HuH-7 (cell line): ENCODE measurements around the gene LYZL6.
"Not testable (repeated sequence)": the region's sequence is repeated elsewhere in the genome, so short reads cannot be mapped to it uniquely, and the experiment has no call there.

Experiments
- DNase-seq: peaks from one replicate; pipeline ENCODE4 v3.0.0; 2011; ENCODE audit warnings: low spot score

Gene LYZL6

DNA sequence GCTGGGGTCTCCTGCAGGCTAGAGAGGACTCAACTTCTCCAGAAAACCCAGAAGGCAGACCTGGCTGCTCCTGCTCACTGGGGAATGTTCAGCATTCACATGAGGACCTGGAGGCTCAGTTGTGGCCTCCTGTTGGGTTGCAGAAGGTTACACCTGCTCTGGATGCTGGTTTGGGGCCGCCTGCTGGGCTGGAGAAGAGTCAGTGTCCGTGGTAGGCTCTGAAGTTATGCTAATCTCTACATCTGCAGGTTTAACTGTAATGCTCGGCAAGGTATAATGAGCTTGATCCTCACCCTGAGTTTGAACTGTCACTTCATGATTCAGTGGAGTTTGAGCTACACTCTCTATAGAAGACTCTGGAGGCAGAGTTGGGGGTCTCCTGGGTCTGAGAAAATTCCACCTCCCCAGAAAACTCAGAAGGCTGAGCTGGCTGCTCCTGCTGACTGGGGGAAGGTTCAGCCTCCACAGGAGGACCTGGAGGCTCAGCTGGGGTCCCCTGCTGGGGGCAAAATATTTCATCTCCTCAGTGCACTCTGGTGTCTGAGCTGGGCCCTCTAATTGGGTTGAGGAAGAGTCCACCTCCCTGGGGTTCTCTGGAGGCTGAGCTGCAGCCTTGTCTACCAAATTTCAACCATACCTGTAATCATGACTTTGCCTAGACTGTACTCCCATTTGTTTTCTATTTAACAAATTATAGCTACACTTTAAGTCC lies 36.4 kb downstream of the LYZL6 start:
- DNase-seq = no peak

DNA sequence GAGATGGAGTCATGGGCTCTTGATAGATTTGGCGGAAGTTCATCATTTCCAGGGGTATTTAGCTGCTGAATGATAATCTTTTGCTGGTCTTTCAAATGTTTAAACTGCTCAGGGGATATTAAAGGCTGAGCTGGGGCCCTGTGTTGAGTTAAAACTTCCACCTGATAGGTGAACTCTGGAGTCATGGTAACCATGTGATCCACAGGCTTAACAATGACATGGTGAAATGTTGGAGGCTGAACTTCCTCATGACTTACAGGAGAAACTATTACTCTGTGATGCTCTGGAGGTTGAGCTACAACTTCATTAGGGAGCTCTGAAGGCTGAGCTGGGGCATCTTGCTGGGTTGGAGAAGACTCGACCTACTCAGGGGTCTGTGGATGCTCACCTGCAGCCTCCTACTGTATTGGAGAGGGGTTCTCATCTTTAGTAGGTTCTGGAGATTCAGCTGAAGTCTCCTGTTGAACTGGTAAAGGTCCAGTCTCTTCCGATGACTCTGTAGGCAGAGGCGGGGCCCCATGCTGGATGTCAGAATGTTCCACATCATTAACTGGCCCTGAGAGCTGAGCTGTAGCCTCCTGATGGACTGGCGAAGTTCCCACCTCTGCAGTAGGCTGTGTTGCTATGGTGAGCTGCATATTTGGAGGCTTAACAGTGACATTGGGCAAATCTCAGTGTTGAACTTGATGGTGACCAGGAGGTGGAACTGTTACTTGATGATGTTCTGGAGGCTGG lies 37.2 kb downstream of the LYZL6 start:
- no peak for DNase-seq

- no peak for DNase-seq
These were observed 40.1 kb downstream of the LYZL6 start for GRCh38 chr17:35903451-35903850.

DNA sequence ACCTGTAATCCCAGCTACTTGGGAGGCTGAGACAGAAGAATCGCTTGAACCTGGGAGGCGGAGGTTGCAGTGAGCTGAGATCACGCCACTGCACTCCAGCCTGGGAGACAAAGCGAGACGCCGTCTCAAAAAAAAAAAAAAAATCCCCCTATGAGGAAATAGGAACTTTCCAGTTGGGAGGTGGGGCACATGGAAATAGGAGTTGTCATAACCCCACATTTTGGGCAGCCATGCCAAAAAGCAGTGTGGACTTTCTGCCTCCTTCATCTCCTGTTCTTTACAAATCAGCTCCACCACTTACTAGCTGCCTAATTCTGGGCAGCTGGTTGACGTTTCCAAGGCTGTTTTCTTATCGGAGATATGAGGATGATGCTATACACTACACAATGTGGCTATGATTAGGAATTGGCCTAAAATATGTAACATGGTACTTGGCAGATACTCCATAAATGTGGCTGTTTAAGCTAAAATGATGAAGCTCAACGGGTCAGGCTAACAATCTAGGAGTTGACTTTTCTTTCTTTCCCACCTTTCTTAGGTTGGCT lies 41.8 kb downstream of the LYZL6 start:
- DNase-seq = no peak

DNA sequence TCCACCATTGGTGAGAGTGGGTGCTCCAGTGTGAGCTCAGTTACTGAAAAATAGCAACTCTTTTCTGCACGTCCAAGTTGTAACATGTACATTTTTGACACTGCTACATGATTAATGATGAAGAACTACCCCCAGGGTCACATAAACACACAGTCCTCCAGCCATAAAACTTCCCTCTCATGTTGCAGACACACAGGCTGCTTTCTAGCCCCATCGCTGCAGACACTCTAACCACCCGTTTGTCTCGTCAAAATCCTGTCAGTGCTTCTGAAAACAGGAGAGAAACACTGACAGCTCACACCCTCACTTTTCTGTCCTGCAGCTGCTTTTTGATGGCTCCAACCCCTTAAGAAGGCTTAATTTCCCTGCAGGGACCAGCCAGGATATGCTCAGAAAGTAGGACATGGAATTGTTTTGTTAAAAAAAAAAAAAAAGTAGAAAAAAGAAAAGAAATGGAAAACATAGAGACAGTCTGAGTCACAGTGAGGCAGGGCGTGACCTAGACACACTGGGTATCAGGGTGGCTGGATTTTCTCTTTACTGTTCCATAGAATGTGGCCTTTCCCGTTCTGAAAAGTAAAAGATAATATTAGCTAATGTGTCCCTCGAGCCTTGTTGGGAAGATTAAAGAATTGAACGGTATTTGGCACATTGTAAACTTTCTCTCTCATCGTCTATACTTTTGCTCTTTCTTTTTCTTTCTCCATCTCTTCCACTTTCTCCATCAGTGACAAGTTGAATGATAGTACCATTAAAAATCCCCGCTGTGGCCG lies 42.6 kb downstream of the LYZL6 start:
- DNase-seq = no peak

- no peak for DNase-seq
These were observed 43.2 kb downstream of the LYZL6 start for GRCh38 chr17:35900280-35900679.

GRCh38 chr17:35898283-35899070 lies 45.0 kb downstream of the LYZL6 start:
- no peak for DNase-seq

DNA sequence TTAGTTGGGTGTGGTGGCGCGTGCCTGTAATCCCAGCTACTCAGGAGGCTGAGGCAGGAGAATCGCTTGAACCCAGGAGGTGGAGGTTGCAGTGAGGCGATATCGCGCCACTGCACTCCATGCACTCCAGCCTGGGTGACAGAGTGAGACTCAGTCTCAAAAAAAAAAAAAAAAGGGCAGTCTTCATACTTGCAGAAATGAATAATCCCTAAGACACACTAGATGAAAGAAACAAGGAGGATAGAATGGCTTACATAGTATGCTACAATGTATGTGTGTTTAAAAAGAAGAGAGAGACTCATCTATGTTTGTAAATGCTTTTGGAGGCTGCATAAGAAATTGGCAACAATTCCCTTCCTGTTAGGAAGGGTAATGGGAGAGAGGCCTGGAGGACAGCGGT lies 45.7 kb downstream of the LYZL6 start:
- DNase-seq = not testable (repeated sequence)

- no peak for DNase-seq
These were observed 47.6 kb downstream of the LYZL6 start for GRCh38 chr17:35895636-35896587.

DNA sequence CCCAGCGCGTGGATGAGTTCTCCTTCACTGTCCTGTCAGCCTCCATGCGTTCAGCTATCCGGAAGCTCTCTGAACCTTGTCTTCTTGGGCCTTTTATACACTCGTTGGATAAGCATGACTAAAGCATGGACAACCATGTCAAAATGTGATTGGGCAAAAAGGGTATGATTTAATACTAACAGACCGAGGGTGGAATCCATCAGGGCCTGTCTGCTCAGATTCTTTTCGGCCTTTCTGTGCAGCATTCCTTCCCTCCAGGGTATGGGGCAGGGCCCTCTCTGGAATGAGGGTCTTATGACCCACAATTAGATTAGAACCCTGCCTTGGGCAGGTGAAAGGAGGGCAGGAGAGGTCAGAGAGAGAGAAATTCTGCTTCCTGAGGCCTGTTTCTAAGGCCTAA lies 49.3 kb downstream of the LYZL6 start:
- DNase-seq = no peak

- no peak for DNase-seq
These were observed 49.8 kb downstream of the LYZL6 start for GRCh38 chr17:35893751-35894150.

- DNase-seq = no peak
These were observed 51.1 kb downstream of the LYZL6 start for GRCh38 chr17:35892091-35893035.

- no peak for DNase-seq
These were observed 52.2 kb downstream of the LYZL6 start for GRCh38 chr17:35891269-35891668.

DNA sequence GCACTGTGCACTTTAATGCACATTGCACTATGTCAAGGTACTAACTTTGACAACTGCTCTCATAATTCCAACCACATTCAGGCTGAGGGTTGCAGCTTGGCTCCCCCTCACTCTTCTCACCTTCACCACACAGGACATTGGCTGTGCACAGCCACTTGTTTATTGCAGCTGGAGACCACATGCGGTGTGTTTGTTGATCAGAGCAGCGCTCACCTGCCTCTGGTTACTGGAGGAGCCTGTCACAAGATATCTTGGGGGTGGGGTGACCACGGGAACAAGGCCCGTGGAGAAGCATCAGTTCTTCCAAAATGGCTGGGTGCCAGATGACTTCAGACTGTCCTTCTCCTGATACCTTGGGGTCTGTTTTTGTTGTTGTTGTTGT lies 52.7 kb downstream of the LYZL6 start:
- no peak for DNase-seq

- DNase-seq = peak; percentile 49
These were observed 53.4 kb downstream of the LYZL6 start for GRCh38 chr17:35889818-35890773.

DNA sequence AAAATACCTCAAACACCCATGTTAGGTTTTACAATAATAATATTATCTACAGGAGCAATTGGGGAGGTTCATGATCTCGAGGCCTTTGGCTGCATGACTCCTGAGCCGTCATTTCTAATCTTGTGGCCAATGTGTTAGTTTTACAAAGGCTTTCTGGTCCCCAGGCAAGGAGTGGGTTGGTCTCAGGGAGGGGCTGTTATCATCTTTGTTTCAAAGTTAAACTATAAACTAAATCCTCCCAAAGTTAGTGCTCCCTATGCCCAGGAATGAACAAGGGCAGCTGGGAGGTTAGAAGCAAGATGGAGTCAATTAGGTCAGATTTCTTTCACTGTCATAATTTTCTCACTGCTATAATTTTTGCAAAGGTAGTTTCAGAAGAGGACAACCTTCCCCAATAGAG lies 54.3 kb downstream of the LYZL6 start:
- DNase-seq = no peak
